HFFc6 (cell line): ENCODE results near the gene LRRC3. TPM values are rescaled to one million over a fixed set of nuclear protein-coding genes. Genes with fewer than 3 reads are reported as not detected.

Source experiments
- DNase-seq: peaks from one replicate; pipeline ENCODE4 v3.0.0-alpha.2; 2018
- H3K27ac Mint-ChIP-seq: 2 replicates; pipeline ENCODE4 v1.8.0; 2020; ENCODE audit warnings: mild to moderate bottlenecking, mixed read lengths
- H3K27me3 Mint-ChIP-seq: 2 replicates; pipeline ENCODE4 v1.8.0; 2021; ENCODE audit warnings: mild to moderate bottlenecking, moderate library complexity, mixed read lengths; ENCODE audit not compliant: insufficient read depth
- H3K36me3 Mint-ChIP-seq: 2 replicates; pipeline ENCODE4 v1.8.0; 2021; ENCODE audit warnings: low read depth, mixed read lengths
- H3K4me1 Mint-ChIP-seq: 2 replicates; pipeline ENCODE4 v1.8.0; 2020; ENCODE audit warnings: low read depth, mixed read lengths
- H3K4me3 Mint-ChIP-seq: 2 replicates; pipeline ENCODE4 v1.8.0; 2020; ENCODE audit warnings: mild to moderate bottlenecking, moderate library complexity, mixed read lengths
- H3K9me3 Mint-ChIP-seq: 2 replicates; pipeline ENCODE4 v1.8.0; 2020; ENCODE audit warnings: mild to moderate bottlenecking, mixed read lengths
- CTCF ChIP-seq: fragments of 200-600 bp; sonication (generic); IDR thresholded peaks from 2 replicates; pipeline ENCODE4 v1.5.0; 2021; ENCODE audit warnings: antibody characterized with exemption, mild to moderate bottlenecking
- total RNA-seq, 6 experiments: library from RNA; stranded (reverse); fragmentation: NEBNext Ultra II Directional; extraction: Animal tissue kit (Norgen Biotek cat#: 25700); gene quantifications; 2 replicates in 1 of 6; 3 replicates in 5 of 6; pipeline ENCODE4 v1.2.3, GENCODE V29; 2021

The LRRC3 gene
- total RNA-seq, 6 experiments from 2014 or later = not detected

- no peaks in the 10 kb centered on the region for H3K4me1 Mint-ChIP-seq
- no peak overlapping the region for H3K4me3 Mint-ChIP-seq
- no peak overlapping the region for H3K27ac Mint-ChIP-seq
- DNase-seq = no peak
- peaks cover 3% of the 10 kb centered on the region for H3K27me3 Mint-ChIP-seq
- H3K36me3 Mint-ChIP-seq = no peaks in the 10 kb centered on the region; the same call in 1 of the 2 replicates
- H3K9me3 Mint-ChIP-seq = peaks cover 42% of the 10 kb centered on the region
- no peak for TF ChIP-seq CTCF
Measured at GRCh38 chr21:44440241-44441040, 14.9 kb upstream of the LRRC3 start.

GRCh38 chr21:44441041-44441400 lies 14.3 kb upstream of the LRRC3 start:
- Mint-ChIP-seq H3K4me1 (no peaks in the 10 kb centered on the region), H3K9me3 (peaks cover 40% of the 10 kb centered on the region), H3K27ac (no peak overlapping the region), H3K36me3 (no peaks in the 10 kb centered on the region; the same call in 1 of the 2 replicates), H3K27me3 (peaks cover 7% of the 10 kb centered on the region), H3K4me3 (no peak overlapping the region)
- TF ChIP-seq CTCF = no peak
- no peak for DNase-seq

- no peak for DNase-seq
- H3K9me3 Mint-ChIP-seq = peaks cover 40% of the 10 kb centered on the region
- no peak for TF ChIP-seq CTCF
- no peaks in the 10 kb centered on the region; the same call in 1 of the 2 replicates for H3K36me3 Mint-ChIP-seq
- peaks cover 7% of the 10 kb centered on the region for H3K27me3 Mint-ChIP-seq
- no peaks in the 10 kb centered on the region for H3K4me1 Mint-ChIP-seq
- no peak overlapping the region for H3K27ac Mint-ChIP-seq
- H3K4me3 Mint-ChIP-seq = no peak overlapping the region
Measured at GRCh38 chr21:44441581-44442265, 13.6 kb upstream of the LRRC3 start.

- Mint-ChIP-seq H3K27ac (no peak overlapping the region), H3K4me3 (no peak overlapping the region), H3K4me1 (no peaks in the 10 kb centered on the region), H3K27me3 (peaks cover 9% of the 10 kb centered on the region), H3K9me3 (peaks cover 37% of the 10 kb centered on the region), H3K36me3 (no peaks in the 10 kb centered on the region; the same call in 1 of the 2 replicates)
- TF ChIP-seq CTCF = no peak
- DNase-seq = no peak
Measured at GRCh38 chr21:44442266-44443125, 12.8 kb upstream of the LRRC3 start.

GRCh38 chr21:44443291-44443890 lies 11.9 kb upstream of the LRRC3 start:
- peaks cover 34% of the 10 kb centered on the region for H3K9me3 Mint-ChIP-seq
- no peak overlapping the region for H3K4me3 Mint-ChIP-seq
- H3K4me1 Mint-ChIP-seq = no peaks in the 10 kb centered on the region
- peaks cover 9% of the 10 kb centered on the region for H3K27me3 Mint-ChIP-seq
- H3K36me3 Mint-ChIP-seq = no peaks in the 10 kb centered on the region; the same call in 1 of the 2 replicates
- H3K27ac Mint-ChIP-seq = no peak overlapping the region
- no peak for TF ChIP-seq CTCF
- DNase-seq = no peak
